SKM-1 (cell line): Measurements from ENCODE around the gene RRAD.
"Not testable (repeated sequence)": the region's sequence is repeated elsewhere in the genome, so short reads cannot be mapped to it uniquely, and the experiment has no call there.

Source experiments
- DNase-seq: peaks from one replicate; lab custom pipeline; 2025; ENCODE audit not compliant: unreplicated experiment; lab: John Stamatoyannopoulos, UW

The RRAD gene

GRCh38 chr16:66903544-66904427 is 21.5 kb downstream of the RRAD start:
- no peak for DNase-seq

GRCh38 chr16:66902648-66903543 is 22.4 kb downstream of the RRAD start:
- no peak for DNase-seq

- DNase-seq = no peak
Observed at GRCh38 chr16:66901626-66902025, 23.7 kb downstream of the RRAD start.

GRCh38 chr16:66900721-66901441 is 24.5 kb downstream of the RRAD start:
- no peak for DNase-seq

GRCh38 chr16:66899945-66900710 is 25.2 kb downstream of the RRAD start:
- no peak for DNase-seq

GRCh38 chr16:66899310-66899944 is 25.9 kb downstream of the RRAD start:
- peak; percentile 12 for DNase-seq

GRCh38 chr16:66898933-66899309 is 26.4 kb downstream of the RRAD start:
- no peak for DNase-seq

GRCh38 chr16:66898207-66898606 is 27.1 kb downstream of the RRAD start:
- DNase-seq = no peak

- DNase-seq = not testable (repeated sequence)
Observed at GRCh38 chr16:66896682-66897081, 28.7 kb downstream of the RRAD start.

- DNase-seq = no peak
Observed at GRCh38 chr16:66895999-66896398, 29.3 kb downstream of the RRAD start.

- no peak for DNase-seq
Observed at GRCh38 chr16:66895689-66895979, 29.7 kb downstream of the RRAD start.

GRCh38 chr16:66894948-66895688 is 30.2 kb downstream of the RRAD start:
- DNase-seq = peak; percentile 39

GRCh38 chr16:66894055-66894454 is 31.3 kb downstream of the RRAD start:
- no peak for DNase-seq

GRCh38 chr16:66891797-66892196 is 33.5 kb downstream of the RRAD start:
- DNase-seq = no peak

GRCh38 chr16:66891360-66891759 is 34.0 kb downstream of the RRAD start:
- no peak for DNase-seq

GRCh38 chr16:66890799-66891198 is 34.5 kb downstream of the RRAD start:
- no peak for DNase-seq

GRCh38 chr16:66889622-66890021 is 35.7 kb downstream of the RRAD start:
- DNase-seq = no peak

GRCh38 chr16:66888647-66889615 is 36.4 kb downstream of the RRAD start:
- DNase-seq = no peak
